Neural progenitor cell (in vitro differentiated cells): Measurements from ENCODE around the gene C1QC. TPM values are rescaled to one million over a fixed set of nuclear protein-coding genes. Genes with fewer than 3 reads are reported as not detected.
A peak's percentile ranks its signal among the peaks of the same experiment; 100 is the strongest.

Source experiments
- DNase-seq: peaks from one replicate; pipeline ENCODE4 v3.0.0-alpha.2; 2016; ENCODE audit warnings: low spot score
- H2AFZ ChIP-seq: fragments of 200-600 bp; sonication (generic); replicated peaks from 2 replicates; pipeline ENCODE4 v1.6.1; 2016; ENCODE audit warnings: antibody characterized with exemption
- H3F3A ChIP-seq: fragments of 200-600 bp; sonication (generic); 2 replicates; pipeline ENCODE4 v1.6.1; 2016; ENCODE audit warnings: antibody characterized with exemption, low read depth
- H3K27ac ChIP-seq: fragments of 200-600 bp; sonication (generic); 2 replicates; pipeline ENCODE4 v1.5.1; 2016; ENCODE audit warnings: mild to moderate bottlenecking
- H3K27me3 ChIP-seq: fragments of 200-600 bp; sonication (generic); 2 replicates; pipeline ENCODE4 v1.6.1; 2016; ENCODE audit warnings: mild to moderate bottlenecking, moderate library complexity
- H3K36me3 ChIP-seq: fragments of 200-600 bp; sonication (generic); 2 replicates; pipeline ENCODE4 v1.5.1; 2016
- H3K4me1 ChIP-seq: fragments of 200-600 bp; sonication (generic); 2 replicates; pipeline ENCODE4 v1.6.1; 2016; ENCODE audit warnings: mixed run types
- H3K4me2 ChIP-seq: fragments of 200-600 bp; sonication (generic); 2 replicates; pipeline ENCODE4 v1.6.1; 2016
- H3K4me3 ChIP-seq: fragments of 200-600 bp; sonication (generic); 2 replicates; pipeline ENCODE4 v1.5.1; 2016
- H3K79me2 ChIP-seq: fragments of 200-600 bp; sonication (generic); 2 replicates; pipeline ENCODE4 v1.6.1; 2016; ENCODE audit warnings: low read depth
- H3K9ac ChIP-seq: fragments of 200-600 bp; sonication (generic); 2 replicates; pipeline ENCODE4 v1.6.1; 2016
- H3K9me3 ChIP-seq: fragments of 200-600 bp; sonication (generic); 2 replicates; pipeline ENCODE4 v1.5.1; 2016; ENCODE audit warnings: low read depth
- H4K20me1 ChIP-seq: fragments of 200-600 bp; sonication (generic); 2 replicates; pipeline ENCODE4 v1.6.1; 2016; ENCODE audit warnings: low read depth
- H3K27ac Mint-ChIP-seq: 3 replicates; pipeline ENCODE4 v1.8.0; 2021; ENCODE audit warnings: mixed read lengths
- H3K27me3 Mint-ChIP-seq: 2 replicates; pipeline ENCODE4 v1.8.0; 2022; ENCODE audit warnings: low read depth, mild to moderate bottlenecking, inconsistent platforms, moderate library complexity, mixed read lengths; ENCODE audit not compliant: insufficient read depth
- H3K36me3 Mint-ChIP-seq: 3 replicates; pipeline ENCODE4 v1.8.0; 2021; ENCODE audit warnings: mixed read lengths
- H3K4me1 Mint-ChIP-seq: 3 replicates; pipeline ENCODE4 v1.8.0; 2021; ENCODE audit warnings: mixed read lengths
- H3K4me3 Mint-ChIP-seq: 3 replicates; pipeline ENCODE4 v1.8.0; 2021; ENCODE audit warnings: mild to moderate bottlenecking, moderate library complexity, mixed read lengths
- H3K9me3 Mint-ChIP-seq: 3 replicates; pipeline ENCODE4 v1.8.0; 2020; ENCODE audit warnings: mixed read lengths
- EZH2 ChIP-seq: fragments of 200-600 bp; sonication (generic); IDR thresholded peaks from 2 replicates; pipeline ENCODE4 v1.6.1; 2017; ENCODE audit warnings: antibody characterized with exemption, mild to moderate bottlenecking, moderate library complexity
- EZH2phosphoT487 ChIP-seq: fragments of 200-600 bp; sonication (generic); IDR thresholded peaks from 2 replicates; pipeline ENCODE4 v1.6.1; 2017; ENCODE audit warnings: antibody characterized with exemption
- total RNA-seq: library from RNA; depleted of rRNA; stranded (reverse); fragments of >200 nt; gene quantifications from 2 replicates; pipeline ENCODE4 v1.2.3, GENCODE V29; 2015; ENCODE audit warnings: low replicate concordance
- TF ChIP-seq, protein P1 (sequence below): fragments of 200-600 bp; sonication (generic); IDR thresholded peaks from 2 replicates; pipeline ENCODE4 v1.5.1; 2017; ENCODE audit warnings: antibody characterized with exemption, mild to moderate bottlenecking

Gene C1QC
- total RNA-seq, 1 donor from 2014 or later = not detected

DNA sequence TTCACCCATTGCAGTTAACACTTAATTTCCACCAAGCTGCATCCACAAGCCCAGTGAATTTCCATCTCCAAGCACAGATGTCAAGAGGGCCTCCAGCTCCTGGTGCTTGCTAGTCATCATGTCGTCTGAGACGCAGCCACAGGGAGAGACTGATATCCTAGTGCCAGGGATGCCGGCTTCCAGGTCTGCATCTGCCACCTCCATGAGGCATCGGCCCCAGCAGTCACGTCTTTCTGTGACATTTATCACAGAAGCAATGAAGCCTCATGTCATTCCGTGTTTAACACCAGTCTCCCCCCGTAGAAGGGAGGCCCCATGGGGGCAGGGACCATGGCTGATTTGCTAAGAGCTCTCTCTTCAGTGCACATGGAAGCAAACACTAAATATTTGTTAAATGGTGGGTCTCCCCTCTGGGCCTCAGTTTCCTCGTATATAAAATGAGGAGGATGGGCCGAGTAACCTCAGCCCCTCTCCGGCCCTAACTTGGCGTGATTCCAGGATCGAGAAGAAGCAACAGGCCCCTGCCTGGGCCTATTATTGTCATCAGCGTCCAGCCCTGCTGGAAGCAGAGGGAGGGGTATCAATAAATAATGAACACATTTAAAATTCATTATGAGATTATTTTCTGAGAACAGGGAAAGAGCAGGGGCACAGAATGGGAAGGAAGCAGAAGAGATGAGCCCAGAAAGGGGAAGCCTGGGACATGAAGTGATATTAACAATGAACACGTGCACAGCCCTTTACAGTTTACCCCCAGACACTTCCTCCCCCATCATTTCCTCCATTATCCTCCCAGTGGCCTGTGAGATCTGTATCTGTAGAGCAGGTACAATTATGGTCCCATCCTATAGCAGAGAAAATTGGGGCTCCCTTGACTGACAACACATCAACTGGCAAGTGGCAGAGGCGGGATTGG is 8.8 kb downstream of the C1QC start:
- Histone ChIP-seq H3K27ac (no peak overlapping the region), H3K4me2 (no peak overlapping the region), H3K36me3 (no peaks in the 10 kb centered on the region), H4K20me1 (no peaks in the 10 kb centered on the region), H3K4me1 (no peaks in the 10 kb centered on the region), H3K79me2 (no peaks in the 10 kb centered on the region), H3F3A (peaks cover 8% of the 10 kb centered on the region), H3K9ac (no peak overlapping the region), H3K4me3 (no peak overlapping the region), H2AFZ (no peak overlapping the region), H3K27me3 (peaks cover 10% of the 10 kb centered on the region), H3K9me3 (no peaks in the 10 kb centered on the region)
- no peaks in the 10 kb centered on the region for H3K36me3 Mint-ChIP-seq
- H3K4me1 Mint-ChIP-seq = peaks cover 18% of the 10 kb centered on the region
- H3K9me3 Mint-ChIP-seq = no peaks in the 10 kb centered on the region
- peaks cover 15% of the 10 kb centered on the region for H3K27me3 Mint-ChIP-seq
- peak overlapping the region; percentile 3 for H3K27ac Mint-ChIP-seq
- no peak for DNase-seq
- TF ChIP-seq, protein P1, sequence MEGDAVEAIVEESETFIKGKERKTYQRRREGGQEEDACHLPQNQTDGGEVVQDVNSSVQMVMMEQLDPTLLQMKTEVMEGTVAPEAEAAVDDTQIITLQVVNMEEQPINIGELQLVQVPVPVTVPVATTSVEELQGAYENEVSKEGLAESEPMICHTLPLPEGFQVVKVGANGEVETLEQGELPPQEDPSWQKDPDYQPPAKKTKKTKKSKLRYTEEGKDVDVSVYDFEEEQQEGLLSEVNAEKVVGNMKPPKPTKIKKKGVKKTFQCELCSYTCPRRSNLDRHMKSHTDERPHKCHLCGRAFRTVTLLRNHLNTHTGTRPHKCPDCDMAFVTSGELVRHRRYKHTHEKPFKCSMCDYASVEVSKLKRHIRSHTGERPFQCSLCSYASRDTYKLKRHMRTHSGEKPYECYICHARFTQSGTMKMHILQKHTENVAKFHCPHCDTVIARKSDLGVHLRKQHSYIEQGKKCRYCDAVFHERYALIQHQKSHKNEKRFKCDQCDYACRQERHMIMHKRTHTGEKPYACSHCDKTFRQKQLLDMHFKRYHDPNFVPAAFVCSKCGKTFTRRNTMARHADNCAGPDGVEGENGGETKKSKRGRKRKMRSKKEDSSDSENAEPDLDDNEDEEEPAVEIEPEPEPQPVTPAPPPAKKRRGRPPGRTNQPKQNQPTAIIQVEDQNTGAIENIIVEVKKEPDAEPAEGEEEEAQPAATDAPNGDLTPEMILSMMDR = no peak
- no peak for TF ChIP-seq EZH2
- no peak for TF ChIP-seq EZH2phosphoT487
- peak overlapping the region; percentile 14 for H3K4me3 Mint-ChIP-seq

DNA sequence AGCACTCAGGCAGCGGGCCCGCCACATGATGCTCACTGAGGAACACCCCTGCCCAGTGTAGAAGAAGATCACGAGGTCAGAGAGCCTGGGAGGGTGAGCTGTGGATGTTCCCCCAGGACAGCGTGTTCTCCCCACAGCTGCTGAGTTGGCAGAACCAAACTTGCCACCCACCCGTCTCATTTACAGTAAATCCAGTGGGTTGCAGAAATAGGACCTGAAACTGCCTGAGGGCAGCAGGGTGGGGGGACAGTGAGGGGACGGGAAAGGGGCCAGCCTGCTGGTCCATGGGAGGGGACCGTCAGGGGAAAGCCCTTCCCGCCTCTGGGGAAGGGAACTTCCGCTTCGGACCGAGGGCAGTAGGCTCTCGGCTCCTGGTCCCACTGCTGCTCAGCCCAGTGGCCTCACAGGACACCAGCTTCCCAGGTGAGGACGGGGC is 9.5 kb downstream of the C1QC start, which contains the start of gene C1QB:
Gene C1QB (plus strand): TSS at position 356 of the 436 bp plus-strand sequence. CDS start 6,227 bp downstream, outside the sequence.
- Mint-ChIP-seq H3K9me3 (no peaks in the 10 kb centered on the region), H3K27me3 (peaks cover 15% of the 10 kb centered on the region), H3K4me1 (peaks cover 18% of the 10 kb centered on the region), H3K36me3 (no peaks in the 10 kb centered on the region), H3K27ac (no peak within 1 kb of the TSS), H3K4me3 (peak within 1 kb of the TSS; percentile 14)
- H3K79me2 ChIP-seq = no peaks in the 10 kb centered on the region
- no peak within 1 kb of the TSS for H3K4me3 ChIP-seq
- H4K20me1 ChIP-seq = no peaks in the 10 kb centered on the region
- no peaks in the 10 kb centered on the region for H3K4me1 ChIP-seq
- no peak for DNase-seq
- H3F3A ChIP-seq = peaks cover 8% of the 10 kb centered on the region
- TF ChIP-seq, protein P1 = no peak
- TF ChIP-seq EZH2 (no peak), EZH2phosphoT487 (no peak)
- H3K4me2 ChIP-seq = no peak within 1 kb of the TSS
- peaks cover 12% of the 10 kb centered on the region for H3K27me3 ChIP-seq
- no peak within 1 kb of the TSS for H2AFZ ChIP-seq
- no peaks in the 10 kb centered on the region for H3K9me3 ChIP-seq
- H3K27ac ChIP-seq = no peak within 1 kb of the TSS
- no peak within 1 kb of the TSS for H3K9ac ChIP-seq
- H3K36me3 ChIP-seq = no peaks in the 10 kb centered on the region

DNA sequence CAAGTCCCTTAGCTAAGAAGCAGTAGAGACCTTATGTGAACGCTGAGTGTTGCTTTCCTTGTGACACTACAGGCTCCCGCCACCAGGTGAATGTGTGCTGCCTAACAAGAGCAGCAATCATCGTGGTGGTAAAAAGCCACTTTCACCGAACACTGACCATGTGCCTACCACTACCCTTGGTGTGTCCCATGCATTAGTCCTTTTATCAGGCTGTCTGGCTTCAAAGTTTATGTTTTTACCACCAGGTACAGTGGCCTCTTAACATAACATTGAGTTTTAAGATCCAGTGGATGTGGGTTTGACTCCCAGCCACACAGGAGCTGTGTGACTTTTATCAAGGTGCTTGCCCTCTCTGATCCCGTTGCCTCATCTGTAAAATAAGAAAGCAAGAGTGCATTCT is 11.3 kb downstream of the C1QC start:
- H3K27ac Mint-ChIP-seq = no peak overlapping the region
- Histone ChIP-seq H3F3A (peaks cover 4% of the 10 kb centered on the region), H3K4me1 (no peaks in the 10 kb centered on the region), H3K9me3 (no peaks in the 10 kb centered on the region), H3K79me2 (no peaks in the 10 kb centered on the region), H3K4me3 (no peak overlapping the region), H2AFZ (no peak overlapping the region), H3K36me3 (no peaks in the 10 kb centered on the region), H4K20me1 (no peaks in the 10 kb centered on the region), H3K27ac (no peak overlapping the region), H3K4me2 (no peak overlapping the region), H3K27me3 (peaks cover 15% of the 10 kb centered on the region), H3K9ac (no peak overlapping the region)
- H3K27me3 Mint-ChIP-seq = peaks cover 23% of the 10 kb centered on the region
- peaks cover 18% of the 10 kb centered on the region for H3K4me1 Mint-ChIP-seq
- no peak for DNase-seq
- H3K9me3 Mint-ChIP-seq = no peaks in the 10 kb centered on the region
- TF ChIP-seq, protein P1 = peak; percentile 24
- TF ChIP-seq EZH2 = no peak
- H3K36me3 Mint-ChIP-seq = no peaks in the 10 kb centered on the region
- H3K4me3 Mint-ChIP-seq = no peak overlapping the region
